GM23338 (cell line): ENCODE results near the gene GABARAPL1. TPM values are rescaled to one million over a fixed set of nuclear protein-coding genes. Genes with fewer than 3 reads are reported as not detected.

Experiments used
- ATAC-seq: fragments of 200-7000 bp; cut with Tn5 transposase; 3 replicates; pipeline ENCODE4 v1.9.1; 2020
- DNase-seq: peaks from one replicate; pipeline ENCODE4 v3.0.0-alpha.2; 2015; ENCODE audit warnings: low spot score
- H2AFZ ChIP-seq: fragments of 200-600 bp; sonication (generic); 2 replicates; pipeline ENCODE4 v1.8.0; 2016; ENCODE audit warnings: antibody characterized with exemption, mild to moderate bottlenecking, moderate library complexity
- H3F3A ChIP-seq: fragments of 200-600 bp; sonication (generic); replicated peaks from 2 replicates; pipeline ENCODE4 v1.8.0; 2017; ENCODE audit warnings: antibody characterized with exemption, mixed run types, low read depth
- H3K27ac ChIP-seq: fragments of 200-600 bp; sonication (generic); 2 replicates; pipeline ENCODE4 v1.6.1; 2016; ENCODE audit warnings: low read depth
- H3K27me3 ChIP-seq: fragments of 200-600 bp; sonication (generic); 2 replicates; pipeline ENCODE4 v1.8.0; 2016; ENCODE audit warnings: mild to moderate bottlenecking, mixed run types, moderate library complexity; ENCODE audit not compliant: insufficient read depth
- H3K36me3 ChIP-seq: fragments of 200-600 bp; sonication (generic); 2 replicates; pipeline ENCODE4 v1.8.0; 2016; ENCODE audit warnings: mild to moderate bottlenecking; ENCODE audit not compliant: insufficient read depth
- H3K4me1 ChIP-seq: fragments of 200-600 bp; sonication (generic); 2 replicates; pipeline ENCODE4 v1.8.0; 2016; ENCODE audit warnings: mild to moderate bottlenecking, moderate library complexity; ENCODE audit not compliant: insufficient read depth
- H3K4me2 ChIP-seq: fragments of 200-600 bp; sonication (generic); 2 replicates; pipeline ENCODE4 v1.7.1; 2017; ENCODE audit warnings: mixed run types
- H3K4me3 ChIP-seq: fragments of 200-600 bp; sonication (generic); 2 replicates; pipeline ENCODE4 v1.6.1; 2016; ENCODE audit warnings: mixed run types
- H3K79me2 ChIP-seq: fragments of 200-600 bp; sonication (generic); replicated peaks from 2 replicates; pipeline ENCODE4 v1.8.0; 2017; ENCODE audit warnings: mild to moderate bottlenecking; ENCODE audit not compliant: insufficient read depth
- H3K9me2 ChIP-seq: fragments of 200-600 bp; sonication (generic); 2 replicates; pipeline ENCODE4 v1.8.0; 2017; ENCODE audit not compliant: insufficient read depth
- H4K20me1 ChIP-seq: fragments of 200-600 bp; sonication (generic); replicated peaks from 2 replicates; pipeline ENCODE4 v1.8.0; 2017; ENCODE audit warnings: mild to moderate bottlenecking; ENCODE audit not compliant: insufficient read depth
- H3K27ac Mint-ChIP-seq: 2 replicates; pipeline ENCODE4 v1.8.0; 2020; ENCODE audit warnings: inconsistent platforms, mild to moderate bottlenecking, moderate library complexity, mixed read lengths
- H3K27me3 Mint-ChIP-seq: 3 replicates; pipeline ENCODE4 v1.8.0; 2022; ENCODE audit warnings: low read depth, mild to moderate bottlenecking, moderate library complexity, mixed read lengths, inconsistent platforms; ENCODE audit not compliant: insufficient read depth, poor library complexity
- H3K36me3 Mint-ChIP-seq: 3 replicates; pipeline ENCODE4 v1.8.0; 2021; ENCODE audit warnings: low read depth, mild to moderate bottlenecking, inconsistent platforms, moderate library complexity, mixed read lengths
- H3K4me1 Mint-ChIP-seq: 3 replicates; pipeline ENCODE4 v1.8.0; 2020; ENCODE audit warnings: mild to moderate bottlenecking, inconsistent platforms, mixed read lengths
- H3K4me3 Mint-ChIP-seq: 3 replicates; pipeline ENCODE4 v1.8.0; 2021; ENCODE audit warnings: moderate library complexity, mild to moderate bottlenecking, inconsistent platforms, mixed read lengths
- H3K9me3 Mint-ChIP-seq: 3 replicates; pipeline ENCODE4 v1.8.0; 2020; ENCODE audit warnings: moderate library complexity, mild to moderate bottlenecking, inconsistent platforms, mixed read lengths
- ETS1 ChIP-seq: IDR thresholded peaks from 2 replicates; pipeline ENCODE4 v1.6.1; 2016; ENCODE audit warnings: antibody characterized with exemption
- EZH2 ChIP-seq: fragments of 200-600 bp; sonication (generic); IDR thresholded peaks from one replicate; pipeline ENCODE4 v1.8.0; 2017; ENCODE audit warnings: antibody characterized with exemption, mild to moderate bottlenecking, low read depth; ENCODE audit not compliant: unreplicated experiment
- EZH2phosphoT487 ChIP-seq: fragments of 200-600 bp; sonication (generic); IDR thresholded peaks from one replicate; pipeline ENCODE4 v1.8.1; 2018; ENCODE audit warnings: antibody characterized with exemption; ENCODE audit not compliant: unreplicated experiment
- JUNB ChIP-seq: IDR thresholded peaks from one replicate; pipeline ENCODE4 v1.6.1; 2016; ENCODE audit warnings: antibody characterized with exemption; ENCODE audit not compliant: unreplicated experiment
- ZNF114 ChIP-seq: fragments of 250-450 bp; sonication (Bioruptor Pico); IDR thresholded peaks from 2 replicates; pipeline ENCODE4 v1.5.0; 2020; ENCODE audit warnings: mild to moderate bottlenecking, moderate library complexity
- ZNF462 ChIP-seq: fragments of 250-450 bp; sonication (Bioruptor Pico); IDR thresholded peaks from 2 replicates; pipeline ENCODE4 v1.5.0; 2020; ENCODE audit warnings: mild to moderate bottlenecking, moderate library complexity
- polyA plus RNA-seq: library from polyadenylated mRNA; unstranded; fragments of >200 nt; fragmentation: Nextera tagmentation; extraction: Ambion mirVana; gene quantifications from 2 replicates; pipeline ENCODE4 v1.2.1, GENCODE V29; 2016
- total RNA-seq: library from RNA; depleted of rRNA; stranded (reverse); fragments of >200 nt; shearing (Covaris generic); gene quantifications from 2 replicates; pipeline ENCODE4 v1.2.3, GENCODE V29; 2014

Gene GABARAPL1
- total and polyA plus RNA-seq, 2 experiments from 2014 or later: 35.7 to 77.8 TPM

GRCh38 chr12:10210225-10210624 lies 2.5 kb upstream of the GABARAPL1 start:
- no peak overlapping the region for H3K27ac Mint-ChIP-seq
- H4K20me1 ChIP-seq: no peaks in the 10 kb centered on the region
- 0 out of 3 replicates have a peak, but pooled peaks cover 2% of the 10 kb centered on the region for H3K36me3 Mint-ChIP-seq
- H3K4me3 Mint-ChIP-seq: no peak overlapping the region
- no peaks in the 10 kb centered on the region for H3K36me3 ChIP-seq
- H3K27ac ChIP-seq: no peak overlapping the region
- no peaks in the 10 kb centered on the region for H3K27me3 ChIP-seq
- DNase-seq: no peak
- H3K4me1 ChIP-seq: peaks cover 10% of the 10 kb centered on the region
- peaks cover 19% of the 10 kb centered on the region for H3K4me1 Mint-ChIP-seq
- no peaks in the 10 kb centered on the region for H3F3A ChIP-seq
- H3K9me2 ChIP-seq: no peaks in the 10 kb centered on the region
- peaks cover 13% of the 10 kb centered on the region for H3K79me2 ChIP-seq
- no peak overlapping the region for H3K4me3 ChIP-seq
- H2AFZ ChIP-seq: no peak overlapping the region
- ATAC-seq: no peak
- no peaks in the 10 kb centered on the region; the same call in 2 of the 3 replicates for H3K9me3 Mint-ChIP-seq
- peaks cover 6% of the 10 kb centered on the region for H3K27me3 Mint-ChIP-seq
- TF ChIP-seq ZNF462 (no peak), EZH2 (no peak), ETS1 (no peak), ZNF114 (CRISPR knock-in tag) (no peak), EZH2phosphoT487 (no peak), JUNB (no peak)
- H3K4me2 ChIP-seq: no peak overlapping the region
